DOHH2 (cell line): ENCODE results near the gene TACR1.

Experiments used
- H3F3A ChIP-seq: fragments of 200-600 bp; sonication (generic), shearing (Covaris generic); 2 replicates; pipeline ENCODE4 v1.6.0; 2016; ENCODE audit warnings: antibody characterized with exemption, mild to moderate bottlenecking; ENCODE audit not compliant: control insufficient read depth, insufficient read depth
- H3K27ac ChIP-seq: fragments of 200-600 bp; sonication (generic); 2 replicates; pipeline ENCODE4 v1.5.1; 2014; ENCODE audit warnings: low read depth, mild to moderate bottlenecking, low read length, moderate library complexity
- H3K27me3 ChIP-seq: fragments of 200-600 bp; sonication (generic); 2 replicates; pipeline ENCODE4 v1.6.1; 2014; ENCODE audit warnings: mild to moderate bottlenecking, low read length, mixed read lengths; ENCODE audit not compliant: control insufficient read depth
- H3K36me3 ChIP-seq: fragments of 200-600 bp; sonication (generic); 2 replicates; pipeline ENCODE4 v1.6.1; 2014; ENCODE audit warnings: mild to moderate bottlenecking, low read length, moderate library complexity, mixed read lengths; ENCODE audit not compliant: control insufficient read depth
- H3K4me1 ChIP-seq: fragments of 200-600 bp; sonication (generic); 2 replicates; pipeline ENCODE4 v1.6.1; 2014; ENCODE audit warnings: mild to moderate bottlenecking, low read length, mixed read lengths; ENCODE audit not compliant: control insufficient read depth
- H3K4me2 ChIP-seq: fragments of 200-600 bp; sonication (generic); 2 replicates; pipeline ENCODE4 v1.6.0; 2014; ENCODE audit warnings: mild to moderate bottlenecking, low read length, moderate library complexity
- H3K4me3 ChIP-seq: fragments of 200-600 bp; sonication (generic); 2 replicates; pipeline ENCODE4 v1.5.1; 2014; ENCODE audit warnings: mild to moderate bottlenecking, low read length, mixed read lengths
- H3K79me2 ChIP-seq: fragments of 200-600 bp; sonication (generic); 2 replicates; pipeline ENCODE4 v1.6.1; 2014; ENCODE audit warnings: mild to moderate bottlenecking, low read length, mixed read lengths; ENCODE audit not compliant: control insufficient read depth
- H3K9me2 ChIP-seq: fragments of 200-600 bp; sonication (generic); replicated peaks from 2 replicates; pipeline ENCODE4 v1.6.1; 2014; ENCODE audit warnings: mild to moderate bottlenecking, low read length, mixed read lengths; ENCODE audit not compliant: control insufficient read depth
- H3K9me3 ChIP-seq: fragments of 200-600 bp; sonication (generic); 2 replicates; pipeline ENCODE4 v1.6.1; 2014; ENCODE audit warnings: antibody characterized with exemption, low read length, mixed read lengths; ENCODE audit not compliant: control insufficient read depth, insufficient read depth
- H4K20me1 ChIP-seq: fragments of 200-600 bp; sonication (generic); 2 replicates; pipeline ENCODE4 v1.6.0; 2014; ENCODE audit warnings: low read depth, mild to moderate bottlenecking, antibody characterized with exemption, low read length, moderate library complexity; ENCODE audit not compliant: control insufficient read depth, insufficient read depth
- EZH2phosphoT487 ChIP-seq: fragments of 200-600 bp; sonication (generic); IDR thresholded peaks from 2 replicates; pipeline ENCODE4 v1.6.1; 2017; ENCODE audit warnings: borderline replicate concordance, mild to moderate bottlenecking, antibody characterized with exemption, low read length, moderate library complexity, mixed read lengths
- TF ChIP-seq, protein P1 (sequence below): fragments of 200-600 bp; sonication (generic); IDR thresholded peaks from one replicate; pipeline ENCODE4 v1.5.1; 2014; ENCODE audit warnings: antibody characterized with exemption, mild to moderate bottlenecking, low read depth, low read length; ENCODE audit not compliant: poor library complexity, severe bottlenecking

TACR1 gene

DNA sequence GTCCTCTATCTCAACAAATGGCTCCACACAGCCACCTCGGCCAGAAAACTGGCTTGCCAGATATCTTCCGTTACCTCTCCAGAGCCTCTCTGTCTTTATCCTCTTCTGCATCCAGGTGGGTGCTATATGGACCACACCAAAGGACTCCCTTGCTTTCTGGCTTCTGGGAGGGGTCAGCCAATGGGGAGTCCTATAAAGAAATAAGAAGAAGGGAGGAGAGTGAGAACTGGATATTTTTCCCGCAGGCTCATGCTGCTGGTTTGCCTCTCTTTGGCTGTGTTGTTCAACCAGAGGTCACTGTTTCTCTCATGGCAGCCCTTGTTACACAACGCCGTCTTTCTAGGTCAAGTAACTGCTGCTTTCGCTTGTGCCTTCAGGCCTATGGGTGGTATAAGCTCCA lies 168.1 kb downstream of the TACR1 start:
- no peak for TF ChIP-seq EZH2phosphoT487
- TF ChIP-seq, protein P1, sequence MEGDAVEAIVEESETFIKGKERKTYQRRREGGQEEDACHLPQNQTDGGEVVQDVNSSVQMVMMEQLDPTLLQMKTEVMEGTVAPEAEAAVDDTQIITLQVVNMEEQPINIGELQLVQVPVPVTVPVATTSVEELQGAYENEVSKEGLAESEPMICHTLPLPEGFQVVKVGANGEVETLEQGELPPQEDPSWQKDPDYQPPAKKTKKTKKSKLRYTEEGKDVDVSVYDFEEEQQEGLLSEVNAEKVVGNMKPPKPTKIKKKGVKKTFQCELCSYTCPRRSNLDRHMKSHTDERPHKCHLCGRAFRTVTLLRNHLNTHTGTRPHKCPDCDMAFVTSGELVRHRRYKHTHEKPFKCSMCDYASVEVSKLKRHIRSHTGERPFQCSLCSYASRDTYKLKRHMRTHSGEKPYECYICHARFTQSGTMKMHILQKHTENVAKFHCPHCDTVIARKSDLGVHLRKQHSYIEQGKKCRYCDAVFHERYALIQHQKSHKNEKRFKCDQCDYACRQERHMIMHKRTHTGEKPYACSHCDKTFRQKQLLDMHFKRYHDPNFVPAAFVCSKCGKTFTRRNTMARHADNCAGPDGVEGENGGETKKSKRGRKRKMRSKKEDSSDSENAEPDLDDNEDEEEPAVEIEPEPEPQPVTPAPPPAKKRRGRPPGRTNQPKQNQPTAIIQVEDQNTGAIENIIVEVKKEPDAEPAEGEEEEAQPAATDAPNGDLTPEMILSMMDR = no peak
- no peak overlapping the region for H3K4me3 ChIP-seq
- H3F3A ChIP-seq = no peaks in the 10 kb centered on the region
- H3K9me3 ChIP-seq = no peaks in the 10 kb centered on the region
- no peaks in the 10 kb centered on the region for H3K36me3 ChIP-seq
- no peaks in the 10 kb centered on the region for H3K27me3 ChIP-seq
- no peak overlapping the region for H3K4me2 ChIP-seq
- H3K9me2 ChIP-seq = no peaks in the 10 kb centered on the region
- no peak overlapping the region for H3K27ac ChIP-seq
- H3K4me1 ChIP-seq = no peaks in the 10 kb centered on the region
- H3K79me2 ChIP-seq = no peaks in the 10 kb centered on the region
- no peaks in the 10 kb centered on the region for H4K20me1 ChIP-seq

DNA sequence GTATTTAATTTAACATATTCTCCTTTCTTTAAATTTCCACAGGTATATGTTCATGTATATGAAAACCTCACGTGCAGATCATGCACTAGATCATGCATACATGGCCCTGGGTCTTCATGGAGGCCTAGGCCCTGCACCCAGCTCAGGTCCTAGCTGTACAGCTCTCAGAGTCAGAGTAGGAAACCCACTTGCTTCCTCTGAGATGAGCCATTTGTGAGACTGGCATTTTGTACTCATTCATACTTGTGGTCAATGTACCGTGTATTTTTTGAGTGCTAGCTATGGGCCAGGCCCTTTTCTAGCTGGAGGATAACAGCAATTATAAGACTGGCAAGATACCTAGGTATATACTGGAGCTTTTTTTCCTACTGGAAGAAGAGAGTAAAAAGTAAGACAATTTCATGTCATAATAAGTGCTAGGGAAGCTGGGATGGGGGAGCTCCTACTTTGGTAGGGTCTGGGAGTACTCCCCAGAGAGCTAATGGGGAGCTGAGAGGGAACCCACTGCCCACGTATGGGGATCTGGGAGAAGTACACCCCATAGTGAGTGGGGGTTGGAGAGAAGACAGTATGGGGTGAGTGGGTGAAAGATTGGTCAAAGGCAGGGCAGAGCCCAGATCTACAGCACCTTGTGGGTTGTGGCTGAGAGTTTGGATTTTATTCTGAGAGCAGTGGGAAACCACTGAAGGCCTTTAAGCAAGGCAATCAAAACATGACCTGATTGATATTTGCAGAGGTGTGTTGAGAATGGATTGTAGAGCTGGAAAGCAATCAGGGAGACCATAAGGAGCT lies 168.9 kb downstream of the TACR1 start:
- no peaks in the 10 kb centered on the region for H3K79me2 ChIP-seq
- no peaks in the 10 kb centered on the region for H3K9me3 ChIP-seq
- no peaks in the 10 kb centered on the region for H3K36me3 ChIP-seq
- no peak overlapping the region for H3K27ac ChIP-seq
- TF ChIP-seq EZH2phosphoT487 = no peak
- TF ChIP-seq, protein P1 = no peak
- no peak overlapping the region for H3K4me2 ChIP-seq
- no peaks in the 10 kb centered on the region for H3K4me1 ChIP-seq
- no peaks in the 10 kb centered on the region for H3K9me2 ChIP-seq
- no peaks in the 10 kb centered on the region for H3F3A ChIP-seq
- no peaks in the 10 kb centered on the region for H3K27me3 ChIP-seq
- H3K4me3 ChIP-seq = no peak overlapping the region
- no peaks in the 10 kb centered on the region for H4K20me1 ChIP-seq

DNA sequence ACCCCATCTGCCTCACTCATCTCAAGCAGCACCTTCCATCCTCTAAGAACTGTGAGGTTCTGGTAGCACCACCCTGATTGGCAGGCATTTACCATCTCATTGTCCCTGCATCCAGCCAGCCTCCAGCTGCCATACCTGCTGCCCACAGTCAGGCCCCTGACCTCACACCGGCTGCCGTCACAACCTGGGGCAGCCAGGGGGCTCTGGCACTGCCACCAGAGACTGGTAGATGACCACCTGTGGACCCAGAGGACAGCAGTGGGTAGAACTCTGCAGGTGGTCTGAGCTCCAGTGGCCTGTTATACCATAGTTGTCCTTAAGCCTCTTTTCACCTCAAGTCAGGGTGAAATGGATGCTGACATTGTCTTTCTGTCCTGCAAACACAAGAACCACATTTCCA lies 171.4 kb downstream of the TACR1 start:
- Histone ChIP-seq H3K4me3 (no peak overlapping the region), H3K79me2 (no peaks in the 10 kb centered on the region), H3K4me2 (no peak overlapping the region), H3K27ac (no peak overlapping the region), H3K27me3 (no peaks in the 10 kb centered on the region), H3K4me1 (no peaks in the 10 kb centered on the region), H3F3A (no peaks in the 10 kb centered on the region), H3K9me3 (no peaks in the 10 kb centered on the region), H3K9me2 (no peaks in the 10 kb centered on the region), H3K36me3 (no peaks in the 10 kb centered on the region), H4K20me1 (no peaks in the 10 kb centered on the region)
- TF ChIP-seq, protein P1 = no peak
- TF ChIP-seq EZH2phosphoT487 = no peak
